Effector CD4-positive, alpha-beta T cell (primary cell): Measurements from ENCODE around the gene GABPA.
A peak's percentile ranks its signal among the peaks of the same experiment; 100 is the strongest.
"Not testable (repeated sequence)": the region's sequence is repeated elsewhere in the genome, so short reads cannot be mapped to it uniquely, and the experiment has no call there.

Experiments used
- DNase-seq: peaks from one replicate; pipeline ENCODE4 v3.0.0-alpha.2; 2020

GABPA gene

DNA sequence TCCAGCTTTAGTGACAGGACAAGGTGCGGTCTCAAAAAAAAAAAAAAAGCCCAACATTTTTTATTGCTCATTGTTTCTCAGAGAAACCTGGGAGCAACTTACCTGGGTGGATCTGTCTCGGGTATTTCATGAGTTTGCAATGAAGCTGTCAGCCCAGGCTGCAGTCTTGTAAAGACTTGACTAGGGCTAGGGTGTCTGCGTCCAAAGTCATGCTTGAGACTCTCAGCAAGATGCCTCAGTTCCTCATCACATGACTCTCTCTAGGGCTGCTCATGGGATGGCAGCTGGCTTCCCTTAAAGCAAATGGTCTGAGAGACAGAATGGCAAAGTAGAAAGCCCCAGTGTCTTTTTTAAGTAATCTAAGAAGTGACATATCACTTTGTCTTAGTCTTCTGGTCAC is 8.1 kb downstream of the GABPA start:
- DNase-seq: no peak

DNA sequence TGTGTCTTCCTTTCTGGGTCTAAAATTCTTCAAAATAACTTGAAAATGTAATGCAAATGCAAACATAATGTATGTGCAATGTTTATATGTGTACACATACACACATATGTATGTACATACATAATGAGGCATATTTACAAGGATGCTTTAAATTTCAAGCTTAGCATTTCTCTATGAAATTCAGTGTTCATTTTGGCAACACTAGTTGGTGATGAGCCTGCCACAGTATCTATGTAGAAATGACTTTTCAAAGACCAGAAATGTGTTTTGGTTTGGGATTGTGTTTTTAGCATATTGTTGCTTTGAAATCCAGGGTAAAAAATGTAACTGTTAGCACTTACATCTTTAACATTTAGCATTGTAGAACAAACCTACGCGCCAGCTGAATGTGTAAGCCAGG is 10.1 kb downstream of the GABPA start:
- DNase-seq: no peak

DNA sequence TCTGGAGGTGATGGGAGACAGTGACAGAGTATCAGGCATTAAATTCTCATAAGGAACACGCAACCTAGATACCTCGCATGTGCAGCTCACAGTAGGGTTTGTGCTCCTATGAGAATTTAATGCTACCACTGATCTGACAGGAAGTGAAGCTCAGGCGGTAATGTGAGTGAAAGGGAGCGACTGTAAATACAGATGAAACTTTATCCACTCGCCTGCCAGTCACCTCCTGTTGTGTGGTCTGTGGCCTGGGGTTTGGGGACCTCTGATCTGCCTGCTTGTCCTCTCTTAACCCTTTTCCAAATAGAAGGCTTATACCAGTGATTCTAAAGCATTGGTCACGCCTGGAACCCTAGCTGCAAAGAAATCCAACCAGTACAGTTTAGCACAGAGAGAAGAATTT is 15.3 kb downstream of the GABPA start:
- no peak for DNase-seq

DNA sequence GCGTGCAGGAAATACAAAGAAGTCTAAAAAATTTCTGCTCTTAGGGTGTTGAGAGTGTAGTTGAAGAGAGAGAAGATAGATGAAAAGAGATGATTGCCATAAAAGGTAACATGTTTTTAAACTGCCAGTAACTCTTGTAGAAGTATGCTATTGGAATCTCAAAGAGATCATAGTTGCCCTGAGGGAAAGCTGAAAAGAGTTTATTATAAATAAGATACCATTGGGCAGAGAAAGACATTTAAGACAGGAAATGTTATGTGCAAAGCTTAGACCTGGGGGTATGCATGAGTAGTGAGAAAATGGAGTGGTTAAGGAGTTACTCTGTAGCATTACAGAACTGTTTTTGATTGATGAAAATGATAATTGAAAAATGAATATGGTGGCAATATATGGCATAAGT is 17.6 kb downstream of the GABPA start:
- DNase-seq: no peak

DNA sequence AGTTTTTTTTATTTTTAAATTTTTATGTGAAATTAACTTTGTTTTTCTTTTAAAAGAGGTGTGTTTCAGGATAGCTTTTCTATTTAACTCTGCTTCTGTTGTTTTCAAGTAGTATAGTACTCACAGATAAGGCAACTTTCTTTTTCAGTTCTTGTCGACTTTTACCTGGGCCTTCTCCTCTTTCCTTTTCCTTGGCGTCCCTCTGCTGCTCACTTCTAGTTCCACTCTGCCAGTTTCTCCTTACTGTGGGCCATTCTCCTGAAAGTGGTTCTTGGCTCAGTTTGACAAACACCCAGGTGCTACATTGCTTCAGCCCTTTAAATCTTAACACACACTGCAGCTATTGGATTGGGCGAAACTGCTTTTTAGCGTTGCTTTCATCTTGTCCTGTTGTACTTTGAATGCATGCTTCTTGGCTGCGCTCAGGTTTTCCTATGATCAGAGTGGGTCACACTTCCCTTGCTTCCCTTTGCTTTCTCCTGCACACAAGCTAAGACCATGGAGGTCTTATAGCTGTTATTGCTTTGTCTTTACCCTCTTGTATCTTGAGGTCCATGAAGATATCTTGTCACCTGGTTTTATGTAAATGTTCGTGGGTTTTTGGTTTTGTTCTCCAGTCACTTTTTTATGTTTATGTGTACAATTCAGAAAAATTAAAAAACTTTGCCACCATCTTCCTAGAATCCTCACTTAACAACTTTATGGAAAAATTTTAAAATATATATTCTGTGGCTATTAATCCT is 21.6 kb downstream of the GABPA start:
- no peak for DNase-seq

DNA sequence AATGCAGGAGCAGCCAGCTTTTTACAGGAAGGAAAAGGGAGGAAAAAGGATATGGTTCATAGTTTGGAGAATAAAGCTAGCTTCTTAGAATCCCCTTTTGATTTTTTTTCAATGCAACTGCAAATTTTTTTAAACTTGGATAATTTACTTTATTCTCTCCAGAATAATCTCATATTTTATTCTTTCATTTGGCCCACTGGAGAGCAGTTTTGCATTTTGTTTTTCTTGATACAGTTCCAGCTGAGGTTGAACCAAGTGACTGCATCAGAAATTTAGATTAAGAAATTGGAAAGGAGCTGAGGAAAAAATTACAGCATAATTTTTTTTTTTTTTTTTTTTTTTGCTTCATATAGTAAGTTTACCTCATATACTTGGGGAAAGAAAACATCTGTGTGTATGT is 22.8 kb downstream of the GABPA start:
- no peak for DNase-seq

DNA sequence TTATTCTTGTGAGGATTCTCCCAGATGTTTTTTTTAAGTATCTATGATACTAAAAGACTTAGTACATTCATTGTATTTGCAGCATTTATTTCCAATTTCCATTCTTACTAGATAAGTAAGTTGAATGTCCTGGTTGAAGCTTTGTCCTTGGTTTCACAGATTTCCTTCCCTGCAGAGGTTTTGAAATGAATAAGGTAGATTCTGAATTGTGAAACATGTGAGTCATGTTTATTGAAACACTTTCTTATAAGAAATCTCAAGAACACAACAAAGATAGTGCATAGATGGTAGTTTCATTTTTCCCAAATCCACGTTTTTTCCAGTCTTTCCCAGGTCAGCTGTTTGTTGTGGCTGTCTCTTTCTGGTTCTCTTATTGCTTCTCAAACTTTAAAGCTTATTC is 24.8 kb downstream of the GABPA start:
- no peak for DNase-seq

DNA sequence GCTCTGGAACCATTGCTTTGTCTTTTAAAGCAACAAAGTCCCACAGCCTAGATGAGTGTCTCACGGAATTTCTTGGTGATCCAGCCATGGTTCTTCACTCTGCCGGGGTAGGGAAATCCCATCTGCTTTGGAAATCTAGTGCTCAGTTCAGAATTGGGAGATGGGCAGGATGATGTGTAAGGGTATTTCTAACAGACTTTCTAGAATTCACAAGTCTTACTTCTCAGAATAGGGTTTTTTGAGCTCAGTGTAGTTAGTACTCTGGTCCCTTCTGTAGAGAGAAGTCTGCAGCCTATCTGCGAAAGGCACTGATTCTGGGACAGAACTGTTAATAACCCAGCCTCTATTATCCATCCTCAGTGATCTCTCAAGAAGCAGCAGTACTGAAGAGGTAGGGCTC is 25.3 kb downstream of the GABPA start:
- no peak for DNase-seq

DNA sequence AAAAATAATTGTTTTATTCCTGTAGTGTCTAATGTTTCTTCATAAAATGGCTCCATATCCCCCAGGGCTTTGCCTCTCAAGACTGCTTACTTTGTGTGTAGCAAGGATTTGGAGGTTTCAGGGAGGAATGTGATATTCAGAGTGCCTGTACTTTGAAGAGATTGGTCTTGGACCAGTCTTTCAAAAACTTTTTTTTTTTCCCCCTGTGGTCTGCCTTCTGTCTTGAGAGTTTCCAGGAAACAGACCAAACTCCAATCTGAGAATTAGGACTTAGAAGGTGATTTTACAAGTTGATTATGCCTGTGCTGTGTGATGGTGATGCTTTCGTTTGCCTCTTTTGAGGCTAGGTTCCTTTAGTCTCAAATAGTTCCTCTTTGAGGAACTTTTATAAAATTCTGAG is 25.9 kb downstream of the GABPA start:
- DNase-seq: no peak

DNA sequence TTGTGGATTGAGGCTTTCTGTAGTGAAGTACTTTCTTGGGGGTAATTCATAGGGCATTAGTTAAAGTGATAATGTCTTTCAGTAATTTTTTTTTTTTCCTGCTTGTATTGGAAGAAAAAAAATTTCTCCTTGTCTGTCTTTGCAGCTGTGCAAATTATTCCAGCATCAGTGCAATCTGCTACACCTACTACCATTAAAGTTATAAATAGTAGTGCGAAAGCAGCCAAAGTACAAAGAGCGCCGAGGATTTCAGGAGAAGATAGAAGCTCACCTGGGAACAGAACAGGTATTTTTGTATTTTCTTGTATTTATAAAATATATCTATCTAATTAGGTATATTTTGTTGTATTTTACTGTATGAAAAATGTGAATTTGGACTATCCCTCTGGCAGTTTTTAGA is 29.3 kb downstream of the GABPA start:
- DNase-seq: no peak

DNA sequence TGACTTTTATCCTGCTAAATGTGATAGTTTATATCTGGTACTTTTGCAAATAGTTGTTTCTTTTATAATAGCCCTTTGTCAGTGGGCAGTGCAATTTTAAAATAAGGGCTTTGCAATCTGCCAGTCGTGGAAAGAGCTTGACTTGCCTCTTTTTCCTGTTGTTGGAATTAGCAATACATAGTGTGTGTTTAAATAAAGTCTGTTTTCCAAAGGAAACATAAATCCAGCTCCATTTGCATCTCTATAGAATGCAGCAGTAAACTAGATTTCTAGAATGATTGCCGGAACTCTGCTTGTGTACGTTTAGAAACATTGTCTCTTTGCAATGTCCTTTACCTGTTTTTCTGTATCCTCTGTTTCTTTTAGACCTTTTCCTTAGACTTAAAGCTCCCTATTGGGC is 33.1 kb downstream of the GABPA start:
- DNase-seq: no peak

DNA sequence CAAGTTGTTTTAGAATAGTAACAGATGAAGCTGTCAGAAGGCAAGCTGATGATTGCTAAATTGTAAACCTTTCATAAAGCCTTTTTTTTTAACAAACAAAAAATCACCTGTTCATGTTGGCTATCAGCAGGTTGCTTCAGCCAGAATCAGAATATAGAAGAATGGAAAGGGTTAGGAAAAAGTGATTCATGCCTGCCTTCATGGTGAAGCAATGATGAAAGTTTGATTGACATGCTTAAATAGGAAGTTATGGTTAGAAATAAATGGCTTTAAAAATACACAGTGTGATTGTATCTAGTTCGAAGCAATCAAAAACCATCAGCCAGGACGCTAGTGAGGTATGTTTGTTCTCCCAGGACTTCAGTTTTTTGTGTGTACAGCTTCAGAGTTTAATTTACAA is 37.9 kb downstream of the GABPA start:
- no peak for DNase-seq

DNA sequence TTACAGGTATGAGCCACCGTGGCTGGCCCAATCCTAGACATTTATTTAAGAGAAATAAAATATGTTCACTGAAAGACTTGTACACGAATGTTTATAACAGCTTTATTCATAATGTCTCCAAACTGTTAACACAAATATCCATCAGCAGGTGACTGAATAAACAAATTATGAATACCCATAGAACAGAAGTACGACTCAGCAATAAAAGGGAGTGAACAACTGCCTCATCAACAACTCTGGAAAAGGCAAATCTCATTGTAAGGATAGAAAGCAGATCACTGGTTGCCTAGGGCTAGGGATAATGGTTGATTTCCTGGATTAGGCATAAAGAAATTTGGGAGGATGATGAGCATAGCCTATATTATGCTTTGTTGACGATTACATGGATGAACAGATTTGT is 41.7 kb downstream of the GABPA start:
- no peak for DNase-seq

DNA sequence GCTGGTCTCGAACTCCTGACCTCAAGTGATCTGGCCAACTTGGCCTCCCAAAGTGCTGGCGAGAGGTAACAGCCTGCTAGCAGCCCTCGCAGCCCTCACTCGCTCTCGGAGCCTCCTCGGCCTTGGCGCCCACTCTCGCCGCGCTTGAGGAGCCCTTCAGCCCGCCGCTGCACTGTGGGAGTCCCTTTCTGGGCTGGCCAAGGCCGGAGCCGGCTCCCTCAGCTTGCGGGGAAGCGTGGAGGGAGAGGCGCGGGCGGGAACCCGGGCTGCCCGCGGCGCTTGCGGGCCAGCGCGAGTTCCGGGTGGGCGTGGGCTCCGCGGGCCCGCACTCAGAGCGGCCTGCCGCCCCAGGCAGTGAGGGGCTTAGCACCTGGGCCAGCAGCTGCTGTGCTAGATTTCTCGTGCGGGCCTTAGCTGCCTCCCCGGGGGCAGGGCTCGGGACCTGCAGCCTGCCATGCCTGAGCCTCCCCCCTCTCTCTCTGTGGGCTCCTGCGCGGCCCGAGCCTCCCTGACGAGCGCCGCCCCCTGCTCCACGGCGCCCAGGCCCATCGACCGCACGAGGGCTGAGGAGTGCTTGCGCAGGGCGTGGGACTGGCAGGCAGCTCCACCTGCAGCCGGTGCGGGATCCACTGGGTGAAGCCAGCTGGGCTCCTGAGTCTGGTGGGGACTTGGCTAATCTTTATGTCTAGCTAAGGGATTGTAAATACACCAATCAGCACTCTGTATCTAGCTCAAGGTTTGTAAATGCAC is 43.5 kb downstream of the GABPA start:
- not testable (repeated sequence) for DNase-seq

DNA sequence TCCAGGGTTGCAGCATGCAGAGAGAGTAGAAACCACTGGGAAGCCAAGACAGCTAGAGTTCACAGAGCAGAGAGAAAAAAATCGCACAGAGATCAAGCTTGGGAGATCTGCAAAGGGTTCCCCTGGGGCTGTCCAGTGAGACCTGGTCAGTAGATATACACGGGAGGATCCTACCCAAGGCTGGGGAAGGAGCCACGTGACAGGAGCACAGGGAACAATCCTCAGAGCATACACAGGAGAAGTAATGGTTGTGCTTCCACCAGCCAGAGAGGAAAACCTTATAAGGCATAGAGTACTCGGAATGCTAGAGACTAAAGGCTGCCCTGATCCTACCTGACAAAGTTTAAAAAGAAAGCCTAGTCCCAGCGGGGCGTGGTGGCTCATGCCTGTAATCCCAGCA is 53.9 kb downstream of the GABPA start:
- no peak for DNase-seq

DNA sequence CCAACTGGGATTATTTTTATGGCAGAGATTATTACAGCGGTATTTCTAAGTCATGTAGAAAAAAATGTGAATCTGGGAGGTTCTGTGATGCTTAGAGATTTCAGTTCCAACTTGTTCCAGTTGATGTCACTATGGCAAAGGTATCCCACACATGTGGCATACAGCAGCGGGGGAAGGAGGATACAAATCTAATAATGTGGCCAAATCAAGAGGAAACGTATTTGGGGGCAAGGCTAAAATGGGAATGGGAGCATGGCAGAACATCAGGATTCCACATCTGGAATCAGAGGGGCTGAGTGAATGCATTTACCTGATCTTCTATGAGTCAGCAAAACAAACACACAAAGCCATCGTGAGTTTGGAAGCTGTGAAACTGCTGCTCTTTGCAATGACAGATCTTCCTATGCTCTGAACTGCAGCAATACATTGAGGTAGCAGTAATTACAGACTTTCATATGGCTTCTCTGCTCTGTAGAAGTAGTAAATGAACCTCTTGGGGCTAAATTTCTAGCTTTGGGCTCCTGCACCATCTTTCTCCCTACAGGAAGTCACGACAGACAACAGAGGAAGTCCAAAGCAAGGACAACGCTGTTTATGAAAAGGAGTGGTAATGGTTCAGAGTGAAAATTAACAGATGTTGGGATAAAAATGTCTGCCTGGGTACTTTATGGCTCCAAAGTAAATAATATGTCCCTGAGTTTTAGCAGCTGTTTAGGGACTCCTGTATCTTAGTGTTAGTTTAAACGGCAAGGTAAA is 55.5 kb downstream of the GABPA start:
- DNase-seq: no peak

DNA sequence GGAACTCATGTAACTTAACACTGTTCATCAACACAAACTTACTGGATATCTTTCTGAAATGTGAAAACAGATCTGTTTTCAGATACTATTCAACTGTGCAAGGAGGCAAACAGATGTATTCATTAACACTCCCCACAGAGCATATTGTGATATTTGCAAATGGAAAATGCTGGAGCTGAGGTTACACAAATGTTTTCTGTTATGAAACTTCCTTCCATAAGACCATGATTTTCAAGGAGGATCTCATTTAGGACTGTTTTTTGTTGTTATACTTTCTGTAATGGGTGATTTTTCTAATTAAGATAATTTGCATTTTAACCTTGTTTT is 56.1 kb downstream of the GABPA start:
- DNase-seq: no peak

DNA sequence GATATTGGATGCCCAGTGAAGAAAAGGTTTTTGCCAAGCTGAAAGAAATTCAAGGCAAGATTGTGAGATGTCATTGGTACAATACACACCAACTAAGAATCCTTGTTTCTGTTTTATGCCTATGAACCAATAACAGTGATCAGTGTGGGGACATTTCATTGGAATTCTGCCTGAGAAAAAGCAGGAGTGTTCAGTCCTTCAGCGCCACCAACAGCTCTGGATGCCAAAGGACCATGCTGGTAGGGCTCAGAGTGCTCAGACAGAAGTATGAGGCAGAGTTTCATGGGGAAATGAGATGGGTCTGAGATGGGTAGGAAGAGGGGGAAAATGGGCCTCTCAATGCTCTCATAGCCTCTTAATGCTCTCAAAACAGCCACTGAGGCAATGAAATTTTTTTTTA is 56.5 kb downstream of the GABPA start:
- DNase-seq: no peak

DNA sequence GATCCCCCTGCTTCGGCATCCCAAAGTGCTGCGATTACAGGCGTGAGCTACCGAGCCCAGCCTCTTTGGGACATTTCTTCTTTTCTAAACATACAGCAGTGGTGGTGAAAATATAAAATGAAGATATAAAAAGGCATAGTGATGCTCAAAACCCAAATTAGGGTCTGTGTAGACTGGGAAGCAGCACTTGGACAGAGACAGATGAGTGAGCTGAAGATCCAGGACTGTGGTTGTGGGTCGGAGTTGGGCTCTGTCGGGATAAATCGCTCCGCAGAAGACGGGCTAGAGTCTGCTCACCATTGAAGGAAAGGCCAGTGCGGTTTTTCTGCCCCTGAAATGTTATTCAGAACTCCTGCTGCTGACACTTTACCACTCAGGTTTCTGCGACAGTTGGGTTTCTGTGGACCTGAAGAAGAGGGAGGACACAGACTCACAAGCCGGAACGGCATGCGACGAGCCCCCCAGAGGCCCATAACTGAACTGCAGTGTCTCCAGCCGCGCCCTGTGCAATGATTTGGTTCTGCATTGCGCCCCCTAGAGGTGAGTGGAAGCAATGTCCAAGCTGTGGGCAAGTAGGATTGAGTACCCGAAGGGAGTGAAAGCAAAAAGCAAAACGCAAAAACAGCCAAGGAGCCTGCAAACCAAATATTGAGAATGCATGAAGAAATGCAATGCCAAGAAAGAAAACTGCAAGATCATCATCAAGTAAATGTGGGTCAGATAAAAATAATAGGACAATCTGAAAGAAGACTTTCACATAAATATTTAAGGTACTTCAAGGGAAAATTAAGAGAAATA is 66.6 kb downstream of the GABPA start:
- peak; percentile 73 for DNase-seq

DNA sequence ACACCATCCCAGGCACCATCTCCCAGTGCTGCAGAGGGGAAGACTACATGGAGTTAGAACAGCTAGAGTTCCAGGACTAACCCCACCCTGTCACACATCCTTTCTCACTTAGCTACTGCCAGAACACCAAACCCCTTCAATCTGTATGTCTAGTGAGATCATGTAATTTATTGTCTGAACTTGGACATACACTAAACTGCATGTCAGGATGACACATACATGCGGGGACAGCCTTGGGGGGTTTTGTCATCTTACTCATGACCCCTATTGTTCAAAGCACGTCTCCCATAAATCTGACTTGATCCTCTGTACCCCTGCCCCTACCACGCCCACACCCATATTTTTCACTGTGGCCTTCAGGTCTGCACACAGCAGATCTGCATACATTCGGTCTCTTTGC is 71.3 kb downstream of the GABPA start:
- no peak for DNase-seq

DNA sequence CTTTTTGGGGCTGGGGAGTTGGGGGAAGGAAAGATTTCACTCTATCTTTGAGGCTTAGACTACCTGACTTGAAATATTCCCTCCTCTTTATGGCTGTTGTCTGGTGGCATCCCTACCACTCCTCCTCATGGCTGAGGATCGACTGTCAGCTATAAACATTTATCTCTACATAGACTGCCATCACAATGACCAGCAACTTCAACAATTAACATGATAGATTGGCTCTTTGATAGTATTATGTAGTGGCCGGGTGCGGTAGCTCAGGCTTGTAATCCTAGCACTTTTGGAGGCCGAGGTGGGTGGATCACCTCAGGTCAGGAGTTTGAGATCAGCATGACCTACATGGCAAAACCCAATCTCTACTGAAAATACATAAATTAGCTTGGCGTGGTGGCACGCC is 72.4 kb downstream of the GABPA start:
- no peak for DNase-seq

DNA sequence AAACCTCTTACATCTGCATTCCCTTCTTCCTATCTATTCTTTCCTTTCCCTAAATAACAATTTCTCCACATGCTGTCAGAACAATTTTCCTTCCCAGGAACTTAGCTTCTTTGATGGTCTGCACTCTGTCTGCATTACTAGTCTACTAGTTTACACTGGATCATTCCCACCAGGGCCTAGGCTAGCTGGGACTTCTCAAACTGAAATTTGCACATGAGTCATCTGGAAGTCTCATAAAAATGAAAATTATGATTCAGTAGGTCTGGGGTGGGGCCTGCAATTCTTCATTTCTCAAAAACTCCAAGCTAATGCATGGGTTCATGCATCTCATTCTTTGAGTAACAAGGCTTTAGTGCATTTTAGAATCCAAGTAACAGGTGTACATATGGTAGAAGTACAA is 74.2 kb downstream of the GABPA start:
- DNase-seq: no peak

DNA sequence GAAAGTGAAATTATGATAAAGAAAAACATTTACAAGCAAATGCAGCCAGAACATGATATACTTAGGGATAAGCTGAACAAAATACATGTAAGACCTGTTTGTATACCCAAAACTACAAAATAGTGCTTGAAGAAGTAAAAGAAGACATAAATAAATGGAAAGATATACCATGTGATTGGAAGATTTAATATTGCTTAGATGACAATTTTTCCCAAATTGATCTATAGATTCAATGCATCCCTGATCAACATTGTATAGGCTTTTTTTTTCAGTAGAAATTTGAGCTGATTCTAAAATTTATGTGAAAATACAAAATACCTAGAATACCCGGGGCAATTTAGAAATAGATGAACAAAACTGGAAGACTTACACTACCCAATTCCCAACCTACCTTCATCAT is 76.4 kb downstream of the GABPA start:
- no peak for DNase-seq
